GM18907 (cell line): ENCODE measurements around the gene TESK1.
A peak's percentile ranks its signal among the peaks of the same experiment; 100 is the strongest.
"Not testable (repeated sequence)": the region's sequence is repeated elsewhere in the genome, so short reads cannot be mapped to it uniquely, and the experiment has no call there.

ENCODE experiments used
- ATAC-seq: cut with Tn5 transposase; IDR thresholded peaks from one replicate; pipeline ENCODE4 v1.9.1; 2021; ENCODE audit warnings: mild to moderate bottlenecking, moderate library complexity; ENCODE audit not compliant: unreplicated experiment

Gene TESK1

DNA sequence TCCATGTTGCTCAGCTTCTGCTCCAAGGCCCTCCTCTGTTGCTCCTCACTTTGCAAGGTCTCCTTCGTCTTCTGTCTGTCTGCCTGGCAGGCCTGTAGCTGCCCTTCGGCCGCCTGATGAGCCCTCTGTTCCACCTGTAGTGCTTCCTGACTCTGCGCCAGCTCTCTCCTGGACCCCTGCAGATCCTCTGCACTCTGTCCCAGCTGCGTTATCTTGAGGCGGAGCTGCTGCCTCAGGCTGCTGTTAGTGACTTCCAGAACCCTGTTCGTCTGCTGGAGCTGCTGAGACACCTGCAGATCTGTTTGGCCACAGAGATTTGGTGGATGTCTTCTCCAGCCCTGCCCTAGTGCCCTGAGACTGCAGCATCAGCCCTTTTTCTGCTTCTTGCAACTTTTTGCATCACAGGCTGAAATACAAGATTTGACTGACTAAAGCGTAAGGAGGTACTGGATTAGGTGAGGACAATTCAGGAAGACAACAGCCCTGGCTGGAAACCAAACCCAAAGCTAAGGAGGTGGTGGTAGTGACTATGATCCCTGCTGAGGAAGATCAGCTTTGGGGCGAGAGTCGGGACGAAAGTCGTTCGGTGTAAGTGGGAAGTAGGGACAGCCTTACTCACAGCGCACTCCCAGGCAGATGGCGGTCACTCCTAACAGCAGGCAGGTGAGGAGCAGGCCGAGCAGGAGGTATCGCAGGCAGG is 11.1 kb downstream of the TESK1 start:
- ATAC-seq: no peak

DNA sequence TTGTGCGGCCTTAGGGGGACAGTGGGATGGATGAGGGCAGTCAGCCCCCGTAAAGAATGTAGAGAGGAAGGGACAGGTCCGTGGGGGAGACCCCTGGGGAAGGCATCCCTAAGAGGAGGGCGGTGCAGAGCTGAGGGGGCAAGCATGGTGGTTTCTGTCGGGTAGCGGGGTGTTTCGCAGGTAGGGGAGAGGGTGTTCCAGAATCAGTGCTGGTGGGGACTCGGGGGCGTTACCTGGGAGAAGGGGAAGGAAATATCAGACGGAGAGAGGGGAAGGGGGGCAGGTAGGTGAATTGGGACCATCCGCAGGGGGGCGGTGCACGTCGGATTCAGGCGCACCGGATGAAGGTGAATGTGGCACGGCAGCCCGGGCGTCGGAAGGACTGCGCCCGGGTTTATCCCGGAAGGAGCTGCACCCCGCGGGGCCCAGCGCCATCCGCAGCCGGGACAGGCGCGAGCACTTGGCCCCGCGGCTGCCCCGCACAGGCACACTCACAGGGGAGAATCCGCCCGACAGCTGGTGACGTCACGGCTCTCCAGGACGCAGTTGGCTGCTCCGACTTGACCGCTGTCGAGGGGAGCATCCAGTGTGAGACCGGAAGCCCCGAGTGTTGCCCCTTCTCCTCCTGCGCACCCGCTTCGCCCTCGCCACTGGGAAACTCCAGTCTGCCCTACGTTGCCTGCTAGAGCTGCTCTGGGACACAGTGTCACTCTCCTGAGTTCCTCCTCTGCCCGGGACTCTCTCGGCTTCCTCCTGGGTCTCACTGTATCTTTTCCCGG is 11.8 kb downstream of the TESK1 start:
- no peak for ATAC-seq

DNA sequence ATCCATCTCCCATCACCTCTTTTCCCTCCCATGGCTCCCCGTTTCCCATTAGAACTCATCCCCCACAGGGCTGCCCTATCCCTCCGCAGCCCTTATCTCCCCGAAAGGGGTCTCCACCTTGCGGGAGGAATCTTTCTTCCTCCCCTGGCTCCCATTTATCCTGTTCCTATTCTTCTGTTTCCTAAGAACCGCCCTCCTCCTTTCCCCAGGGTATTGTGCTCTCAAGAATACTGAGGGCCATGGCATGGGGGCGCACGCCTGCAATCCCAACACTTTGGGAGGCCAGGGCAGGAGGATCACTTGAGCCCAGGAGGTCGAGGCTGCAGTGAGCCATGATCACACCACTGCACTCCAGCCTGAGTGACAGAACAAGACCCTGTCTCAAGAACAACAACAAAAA is 12.5 kb downstream of the TESK1 start:
- no peak for ATAC-seq

DNA sequence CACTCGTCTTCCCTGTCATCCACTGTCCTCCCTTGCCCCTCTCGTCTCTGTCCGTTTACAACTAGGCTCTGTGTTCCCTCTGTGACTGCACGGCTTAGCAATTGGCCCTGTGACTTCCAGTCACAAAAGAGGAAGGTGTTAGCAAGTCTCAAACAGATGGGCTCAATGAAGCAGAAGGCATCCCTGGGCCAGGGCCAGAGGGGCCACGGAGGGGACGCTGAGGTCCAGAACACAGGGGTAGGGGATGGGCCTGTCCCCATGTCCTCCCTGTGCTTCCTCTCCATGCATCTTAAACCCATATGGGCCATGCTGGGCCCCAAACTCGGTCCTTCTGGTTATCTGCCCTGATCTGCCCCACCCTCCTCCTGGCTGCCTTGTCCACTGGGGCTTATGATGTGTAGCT is 13.3 kb downstream of the TESK1 start, which contains the start of gene CD72:
Gene CD72, minus strand, starts transcription at position 89 of the 403 bp plus-strand sequence. CDS start 110 bp downstream, outside the sequence.
- no peak for ATAC-seq

DNA sequence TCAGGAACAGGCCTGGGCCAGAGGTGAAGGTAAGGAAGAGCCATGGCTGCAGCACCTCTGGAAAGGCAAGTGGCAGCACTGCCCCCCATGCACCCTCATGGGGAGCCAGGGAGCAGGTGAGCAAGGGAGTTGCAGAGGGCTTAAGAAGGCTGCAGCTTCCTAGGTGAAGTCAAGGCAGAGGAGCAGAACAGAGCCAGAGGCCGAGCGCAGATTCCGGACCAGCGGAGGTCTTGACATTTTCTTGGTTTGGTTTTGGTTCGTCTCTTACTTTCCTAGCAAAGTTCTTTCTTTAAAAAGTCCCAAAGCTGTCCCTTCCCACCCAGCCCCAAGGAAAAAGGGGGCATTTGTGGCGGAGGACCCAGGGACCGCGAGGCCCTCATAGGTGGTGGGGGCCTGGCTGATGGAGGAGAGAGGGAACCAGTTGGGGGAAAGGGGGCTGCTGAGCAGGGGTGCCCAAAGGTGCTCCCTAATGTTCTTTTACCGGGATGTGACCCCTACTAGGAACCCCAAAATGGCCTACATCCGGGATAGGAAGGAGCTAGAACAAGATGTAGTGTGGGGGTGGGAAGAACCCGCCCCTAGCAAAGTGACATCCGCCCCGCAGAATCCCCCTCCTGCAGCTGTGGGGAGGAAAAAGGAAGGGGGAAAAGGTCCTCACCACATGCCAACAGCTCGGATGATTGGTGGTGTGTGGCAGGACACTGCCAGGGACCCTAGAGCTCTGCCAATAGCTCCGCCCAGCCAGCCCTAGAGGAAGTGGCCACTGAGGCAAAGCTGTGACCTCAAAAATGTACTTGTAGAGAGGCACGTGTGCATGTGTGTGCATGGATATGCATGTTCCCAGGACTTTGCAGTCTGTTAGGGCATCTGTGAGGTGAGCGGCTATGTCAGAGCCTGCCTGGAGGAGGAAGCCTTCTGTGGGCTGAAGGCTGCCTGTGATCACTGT is 14.1 kb downstream of the TESK1 start:
- peak; percentile 71 for ATAC-seq

- peak; percentile 64 for ATAC-seq
These were observed 14.7 kb downstream of the TESK1 start for GRCh38 chr9:35619800-35620158.

GRCh38 chr9:35627575-35627974 is 22.5 kb downstream of the TESK1 start:
- no peak for ATAC-seq

DNA sequence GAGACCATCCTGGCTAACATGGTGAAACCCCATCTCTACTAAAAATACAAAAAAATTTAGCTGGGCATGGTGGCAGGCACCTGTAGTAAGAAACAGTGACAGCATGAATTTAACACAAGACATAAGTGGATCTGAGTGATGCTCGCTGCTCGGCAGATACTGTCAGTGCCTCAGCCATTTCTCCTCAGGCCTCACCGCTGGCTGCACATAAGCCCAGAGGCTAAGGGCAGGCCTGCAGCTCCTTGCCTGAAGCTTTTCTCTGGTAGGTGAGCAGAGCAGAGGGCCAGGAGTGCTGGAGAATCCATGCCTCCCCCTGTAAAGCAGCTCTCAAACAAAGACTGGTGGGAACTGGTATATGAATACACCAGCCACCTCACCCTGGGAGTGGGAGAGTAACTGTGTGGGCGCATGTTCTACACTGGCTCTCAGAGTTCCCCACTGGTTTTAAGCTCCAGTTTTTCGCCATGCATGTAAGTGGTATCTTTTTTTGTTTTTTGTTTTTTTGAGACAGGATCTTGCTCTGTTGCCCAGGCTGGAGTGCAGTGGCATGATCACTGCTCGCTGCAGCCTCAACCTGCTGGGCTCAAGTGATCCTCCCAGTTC is 23.4 kb downstream of the TESK1 start:
- ATAC-seq: no peak

- ATAC-seq: no peak
These were observed 24.5 kb downstream of the TESK1 start for GRCh38 chr9:35629597-35629996.

DNA sequence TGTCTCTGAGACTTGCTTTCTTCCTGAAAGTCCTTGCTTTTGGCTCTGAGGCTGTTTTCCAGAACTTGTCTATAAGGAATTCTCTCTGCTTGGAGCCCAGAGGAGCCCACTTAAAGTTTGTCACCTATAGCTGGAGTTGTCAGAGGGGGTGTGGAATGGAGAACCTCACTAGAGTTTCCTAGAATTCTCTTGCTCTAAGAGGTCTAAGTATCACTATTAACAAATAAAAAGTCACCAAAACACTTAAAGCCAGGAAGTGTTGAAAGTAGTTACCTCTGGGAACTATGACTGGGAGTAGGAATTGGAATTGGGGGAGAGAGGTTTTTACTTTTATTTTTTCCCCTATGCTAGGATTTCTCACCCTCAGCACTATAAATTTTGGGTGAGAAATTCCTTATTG is 30.7 kb downstream of the TESK1 start:
- no peak for ATAC-seq

- no peak for ATAC-seq
These were observed 31.2 kb downstream of the TESK1 start for GRCh38 chr9:35636135-35636876.

DNA sequence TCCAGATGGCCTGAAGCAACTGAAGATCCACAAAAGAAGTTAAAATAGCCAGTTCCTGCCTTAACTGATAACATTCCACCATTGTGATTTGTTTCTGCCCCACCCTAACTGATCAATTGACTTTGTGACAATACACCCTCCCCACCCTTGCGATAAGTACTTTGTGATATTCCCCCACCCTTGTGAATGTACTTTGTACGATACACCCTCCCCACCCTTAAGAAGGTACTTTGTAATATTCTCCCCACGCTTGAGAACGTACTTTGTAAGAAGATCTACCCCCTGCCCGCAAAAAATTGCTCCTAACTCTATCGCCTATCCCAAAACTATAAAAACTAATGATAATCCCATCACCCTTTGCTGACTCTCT is 31.8 kb downstream of the TESK1 start:
- ATAC-seq: not testable (repeated sequence)

DNA sequence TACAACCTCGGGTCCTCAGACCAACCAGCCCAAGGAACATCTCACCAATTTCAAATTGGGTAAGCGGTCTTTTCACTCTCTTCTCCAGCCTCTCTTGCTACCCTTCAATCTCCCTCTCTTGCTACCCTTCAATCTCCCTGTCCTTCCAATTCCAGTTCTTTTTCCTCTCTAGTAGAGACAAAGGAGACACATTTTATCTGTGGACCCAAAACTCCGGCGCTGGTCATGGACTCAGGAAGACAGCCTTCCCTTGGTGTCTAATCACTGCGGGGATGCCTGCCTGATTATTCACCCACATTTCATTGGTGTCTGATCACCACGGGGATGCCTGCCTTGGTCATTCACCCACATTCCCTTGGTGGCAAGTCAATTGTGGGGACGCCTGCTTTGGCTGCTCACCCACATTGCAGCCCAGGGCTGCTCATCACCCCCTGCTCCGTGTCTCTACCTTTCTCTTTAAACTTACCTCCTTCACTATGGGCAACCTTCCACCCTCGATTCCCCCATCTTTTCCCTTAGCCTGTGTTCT is 32.4 kb downstream of the TESK1 start:
- not testable (repeated sequence) for ATAC-seq

DNA sequence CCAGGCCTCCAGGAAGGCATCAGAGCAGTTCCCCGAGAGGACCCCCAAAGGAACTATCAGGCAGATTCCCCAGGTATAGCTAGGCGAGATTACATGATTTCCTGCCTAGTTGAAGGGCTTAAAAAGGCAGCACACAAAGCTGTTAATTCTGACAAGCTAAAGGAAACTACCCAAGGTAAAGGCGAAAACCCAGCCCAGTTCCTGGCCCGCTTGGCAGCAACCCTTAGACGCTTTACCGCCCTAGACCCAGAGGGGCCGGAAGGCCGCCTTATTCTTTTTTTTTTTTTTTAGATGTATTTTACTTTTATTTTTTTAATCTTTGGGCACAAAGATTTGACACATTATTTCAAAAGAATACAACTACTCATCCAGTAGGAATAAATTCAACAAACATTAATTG is 33.7 kb downstream of the TESK1 start:
- ATAC-seq: not testable (repeated sequence)

DNA sequence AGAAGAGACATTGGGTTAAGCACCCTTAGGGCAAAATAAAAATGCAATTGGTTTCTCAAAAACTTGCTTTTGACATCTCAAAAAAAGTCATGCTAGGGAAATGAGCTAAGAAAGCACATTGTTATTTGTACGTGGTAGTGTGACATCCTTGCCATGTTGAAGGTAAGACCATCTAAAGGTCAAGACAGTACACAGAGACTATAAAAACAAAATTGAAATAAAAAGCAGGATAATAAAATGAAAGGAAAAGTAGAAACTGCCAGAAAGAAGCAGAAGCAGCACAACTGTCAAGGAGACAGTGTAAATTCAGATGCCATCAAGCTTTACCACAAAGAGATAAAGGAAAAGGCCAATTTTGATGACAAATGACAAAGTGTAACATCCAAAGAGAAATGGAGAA is 34.2 kb downstream of the TESK1 start:
- not testable (repeated sequence) for ATAC-seq

DNA sequence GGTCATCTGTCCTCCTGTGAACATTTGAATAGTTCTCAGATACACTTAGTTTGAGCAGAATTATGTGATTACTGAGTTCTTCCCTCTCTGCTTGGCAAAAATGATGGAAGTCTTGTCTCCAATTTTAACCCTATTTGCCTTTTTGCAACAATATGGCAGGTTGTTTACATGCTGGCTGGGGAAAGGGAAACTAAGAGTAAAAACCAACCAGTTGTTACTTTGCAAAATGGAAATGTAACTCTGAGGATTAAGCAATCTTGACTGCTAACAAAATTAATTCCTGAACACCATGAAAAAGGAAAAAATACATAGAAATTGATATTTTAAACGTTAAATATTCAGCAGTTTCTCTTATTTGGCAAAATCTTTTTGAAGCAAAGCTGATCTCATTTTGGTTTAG is 34.6 kb downstream of the TESK1 start:
- no peak for ATAC-seq

- not testable (repeated sequence) for ATAC-seq
These were observed 35.4 kb downstream of the TESK1 start for GRCh38 chr9:35640431-35640830.

GRCh38 chr9:35641478-35641877 is 36.4 kb downstream of the TESK1 start:
- not testable (repeated sequence) for ATAC-seq

- no peak for ATAC-seq
These were observed 38.0 kb downstream of the TESK1 start for GRCh38 chr9:35643046-35643445.

- ATAC-seq: not testable (repeated sequence)
These were observed 40.7 kb downstream of the TESK1 start for GRCh38 chr9:35645736-35646135.
